ENCODE results near the gene EPHA3.
A peak's percentile ranks its signal among the peaks of the same experiment; 100 is the strongest.

EPHA3 gene

DNA sequence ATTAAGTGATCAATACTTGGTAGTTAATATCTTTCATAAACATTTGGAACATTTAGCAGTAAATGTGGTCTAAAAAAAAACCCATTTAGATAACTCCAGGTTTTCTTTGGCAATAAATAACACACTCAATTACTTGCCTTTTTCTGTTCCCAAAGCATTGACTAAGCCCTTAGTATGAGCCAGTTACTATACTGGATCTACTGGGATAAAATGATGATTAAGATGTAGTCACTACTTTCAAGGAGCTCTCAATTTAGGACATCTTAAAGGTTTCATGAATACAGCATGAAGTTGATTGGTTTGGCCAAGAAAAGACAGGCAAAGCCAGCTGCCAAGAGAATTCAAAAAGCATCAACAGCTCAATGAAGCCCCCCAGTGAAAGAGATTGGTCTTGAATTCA is 250.9 kb downstream of the EPHA3 start:
- no peak for FAIRE-seq
- no peak for DNase-seq (ENCODE audit: low spot score)

DNA sequence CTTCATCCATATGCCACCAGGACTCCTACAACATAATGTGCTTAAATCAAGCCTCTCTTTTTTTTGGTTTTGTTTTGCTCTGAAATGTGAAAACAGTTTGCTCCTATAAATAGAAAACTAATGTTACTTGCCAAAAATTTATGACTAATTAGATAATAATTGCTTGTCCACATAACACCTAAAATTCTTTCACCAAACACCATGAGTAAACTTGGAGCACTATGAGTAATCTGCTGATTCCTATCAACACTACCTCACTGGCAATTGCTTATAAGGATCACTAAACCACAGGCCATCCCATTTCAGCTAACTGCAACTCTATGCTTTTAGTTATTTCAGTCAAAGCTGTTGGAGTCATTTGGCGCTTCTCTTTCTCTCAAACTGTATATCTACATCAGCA is 252.7 kb downstream of the EPHA3 start:
- DNase-seq (ENCODE audit: low spot score) (no peak), FAIRE-seq (no peak)

DNA sequence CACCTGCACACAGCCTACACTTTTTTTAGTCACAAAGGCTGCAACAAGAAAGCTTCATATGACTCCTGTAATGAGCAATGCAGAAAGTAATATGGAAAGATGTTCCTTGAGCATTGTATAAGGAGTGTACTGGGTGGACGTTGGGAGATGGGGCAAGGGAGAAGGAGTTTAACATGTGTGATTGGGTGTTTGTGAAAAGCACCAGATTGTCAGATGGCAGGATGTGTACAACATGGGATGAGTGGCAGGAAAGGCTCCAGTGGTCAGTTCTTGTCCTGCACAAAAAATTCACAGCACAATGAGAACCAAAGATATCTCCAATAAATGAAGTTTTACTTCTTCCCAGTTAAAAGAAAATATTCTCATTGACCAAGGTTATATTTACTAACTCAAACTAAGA is 255.1 kb downstream of the EPHA3 start:
- DNase-seq (ENCODE audit: low spot score) (no peak), FAIRE-seq (no peak)

DNA sequence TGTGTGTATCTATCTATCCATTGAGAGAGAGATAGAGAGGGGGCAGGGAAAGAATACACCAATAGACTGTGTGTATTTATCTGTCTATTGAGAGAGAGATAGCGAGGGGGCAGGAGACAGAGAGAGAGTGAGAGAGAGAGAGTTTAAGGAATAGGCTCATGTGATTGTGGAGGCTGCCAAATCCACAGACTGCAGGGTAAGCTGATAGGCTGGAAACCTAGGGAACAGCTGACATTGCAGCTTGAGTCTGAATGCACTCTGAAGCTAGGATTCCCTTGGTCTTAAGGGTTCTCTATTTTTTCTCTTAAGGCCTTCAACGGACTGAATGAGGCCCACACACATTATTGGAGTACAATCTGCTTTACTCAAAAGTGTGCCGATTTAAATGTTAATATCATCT is 255.8 kb downstream of the EPHA3 start:
- no peak for FAIRE-seq
- no peak for DNase-seq (ENCODE audit: low spot score)

DNA sequence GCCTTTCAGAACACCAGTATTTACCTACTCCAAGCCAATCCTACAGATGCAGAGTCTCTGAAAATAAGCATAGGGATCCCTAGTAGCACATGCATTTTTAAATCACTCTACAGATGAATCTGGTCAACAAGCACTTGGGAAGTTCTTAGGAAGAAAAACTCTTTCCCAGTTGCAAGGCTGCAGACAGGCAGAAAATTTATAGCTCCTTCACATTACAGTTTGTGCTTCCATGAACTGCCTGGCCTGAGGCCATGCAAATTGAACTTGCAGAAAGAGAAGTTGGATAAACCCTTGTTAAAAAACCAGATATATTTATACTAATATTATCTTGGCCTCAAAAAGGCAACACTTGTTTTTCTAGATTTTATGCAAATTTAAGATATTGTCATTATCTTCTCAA is 256.9 kb downstream of the EPHA3 start:
- DNase-seq (ENCODE audit: low spot score) (no peak), FAIRE-seq (no peak)

DNA sequence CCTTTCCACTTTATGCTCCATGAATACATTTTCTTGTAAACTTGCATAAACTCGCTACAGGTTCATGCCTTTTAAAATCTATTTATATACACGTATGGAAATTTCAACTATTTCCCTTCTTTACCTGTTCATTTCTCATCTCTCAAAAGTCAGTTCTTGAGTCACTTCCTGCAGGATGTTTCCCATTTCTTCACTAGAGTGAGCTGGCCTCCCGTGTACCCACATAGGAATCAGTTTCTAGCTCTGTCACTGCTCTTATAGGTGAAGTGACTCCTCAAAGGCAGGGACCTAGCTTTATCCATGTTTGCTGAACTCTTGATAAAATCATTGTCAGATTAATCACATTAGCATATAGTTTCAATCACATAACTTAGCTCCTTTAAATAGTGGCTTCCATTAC is 259.7 kb downstream of the EPHA3 start:
- DNase-seq (ENCODE audit: low spot score) (no peak), FAIRE-seq (no peak)

DNA sequence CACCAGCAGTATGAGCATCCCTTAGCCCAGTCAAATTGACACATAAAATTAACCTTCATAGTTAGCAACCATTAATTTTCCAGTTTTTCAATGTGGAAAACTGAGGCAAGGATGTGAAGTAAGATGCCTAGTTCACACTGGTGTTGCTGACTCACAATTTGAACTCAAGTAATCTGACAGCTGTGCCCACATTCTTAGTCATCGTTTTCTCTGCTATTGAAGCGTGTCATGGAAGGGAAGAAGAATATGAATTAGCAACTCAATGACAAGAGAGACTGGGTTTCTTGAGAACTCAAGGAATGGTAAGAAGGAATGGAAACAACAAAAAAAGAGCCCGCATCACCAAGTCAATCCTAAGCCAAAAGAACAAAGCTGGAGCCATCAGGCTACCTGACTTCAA is 261.4 kb downstream of the EPHA3 start:
- DNase-seq (ENCODE audit: low spot score) (peak; percentile 17), FAIRE-seq (no peak)

DNA sequence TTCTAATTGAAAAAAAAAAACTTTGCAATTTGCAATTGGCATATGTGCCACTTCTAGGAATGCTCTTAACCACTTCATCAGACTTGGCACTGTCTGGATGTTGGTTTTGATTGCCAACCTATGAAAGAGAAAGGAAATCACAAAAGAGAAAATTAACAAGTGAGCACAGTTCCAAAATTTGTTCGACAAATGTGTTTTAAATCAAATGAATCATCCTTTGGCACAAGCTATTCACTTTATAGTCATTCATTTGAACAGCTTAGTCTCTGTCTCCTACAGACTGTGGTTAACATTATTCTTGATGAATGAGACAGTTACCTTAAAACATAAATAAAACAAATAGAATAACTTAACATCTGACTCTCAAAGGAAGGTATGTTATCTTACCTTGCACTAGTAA is 265.0 kb downstream of the EPHA3 start:
- DNase-seq (ENCODE audit: low spot score) (no peak), FAIRE-seq (no peak)

DNA sequence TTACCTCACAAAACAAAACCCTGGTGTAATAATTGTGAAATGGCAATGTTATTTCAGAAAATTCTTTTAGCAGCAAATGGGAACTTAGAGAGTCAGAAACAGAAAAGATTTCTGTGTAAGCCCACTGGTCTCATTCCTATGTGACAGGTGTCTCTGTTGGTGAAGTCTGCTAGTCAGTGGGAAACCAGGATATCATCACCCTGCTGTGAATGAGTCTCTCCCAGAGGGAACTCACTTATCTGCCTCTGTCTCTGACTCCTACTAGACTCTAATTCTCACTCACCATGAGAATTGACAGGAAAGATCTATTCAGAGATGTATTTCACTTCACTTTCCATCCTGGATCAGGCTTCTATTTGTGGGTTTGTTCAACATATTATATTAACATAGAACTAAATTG is 266.0 kb downstream of the EPHA3 start:
- DNase-seq (ENCODE audit: low spot score) (no peak), FAIRE-seq (no peak)

DNA sequence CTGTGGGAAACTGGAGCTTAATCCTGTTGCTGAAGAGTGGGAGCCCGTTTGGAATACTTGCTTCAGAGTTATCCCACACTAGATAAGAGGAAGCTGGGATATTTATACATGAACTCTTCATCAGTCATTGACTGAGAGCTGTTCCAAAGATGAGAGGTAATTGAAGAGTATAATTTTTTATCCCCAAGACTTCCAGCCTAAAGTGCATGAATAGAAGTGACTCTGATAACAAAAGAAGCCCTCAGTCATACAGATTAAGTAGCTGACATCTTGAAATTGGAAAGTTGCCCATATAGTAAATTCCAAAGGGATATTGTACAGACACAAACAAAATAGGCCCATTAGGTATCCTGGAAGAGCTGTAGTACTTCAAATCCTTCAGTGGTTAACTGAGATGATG is 268.0 kb downstream of the EPHA3 start:
- no peak for FAIRE-seq
- no peak for DNase-seq (ENCODE audit: low spot score)

DNA sequence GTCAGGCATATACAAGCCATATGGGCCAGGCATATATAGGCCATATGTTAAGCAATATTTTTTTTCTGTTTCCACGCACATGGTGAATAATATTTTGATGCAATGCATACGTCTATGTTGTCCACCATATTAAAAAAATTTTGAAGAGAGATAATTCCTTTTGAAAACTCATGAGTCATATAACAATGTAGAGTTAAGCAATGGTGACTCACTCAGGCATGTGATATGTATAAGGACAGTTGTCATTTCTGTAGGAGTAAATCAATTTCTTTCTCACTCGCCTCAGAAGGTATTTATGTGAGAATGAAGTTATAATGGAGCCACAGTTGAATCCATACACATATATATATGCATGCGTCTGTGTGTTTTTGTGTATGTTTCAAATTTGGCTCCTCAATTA is 272.6 kb downstream of the EPHA3 start:
- DNase-seq (ENCODE audit: low spot score) (no peak), FAIRE-seq (no peak)

DNA sequence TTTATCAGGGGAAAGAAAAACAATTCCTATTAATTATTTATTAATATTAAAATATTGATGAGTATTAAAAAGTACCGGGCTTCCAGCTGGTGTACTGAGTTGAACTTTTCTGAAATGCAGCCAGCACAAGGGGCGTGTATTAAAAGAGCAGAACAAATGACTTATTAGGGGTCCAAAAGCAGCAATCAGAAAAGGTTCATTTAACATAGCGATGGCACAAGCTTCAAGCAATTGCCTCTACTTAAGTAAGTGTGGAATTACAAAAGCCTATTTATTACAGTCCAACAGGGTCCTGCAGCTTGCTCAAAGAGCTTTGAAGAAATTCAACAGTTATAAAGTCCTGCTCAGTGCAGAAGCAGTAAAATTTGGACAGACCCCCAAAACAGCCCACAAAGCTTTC is 285.6 kb downstream of the EPHA3 start:
- DNase-seq (ENCODE audit: low spot score) (no peak), FAIRE-seq (no peak)

DNA sequence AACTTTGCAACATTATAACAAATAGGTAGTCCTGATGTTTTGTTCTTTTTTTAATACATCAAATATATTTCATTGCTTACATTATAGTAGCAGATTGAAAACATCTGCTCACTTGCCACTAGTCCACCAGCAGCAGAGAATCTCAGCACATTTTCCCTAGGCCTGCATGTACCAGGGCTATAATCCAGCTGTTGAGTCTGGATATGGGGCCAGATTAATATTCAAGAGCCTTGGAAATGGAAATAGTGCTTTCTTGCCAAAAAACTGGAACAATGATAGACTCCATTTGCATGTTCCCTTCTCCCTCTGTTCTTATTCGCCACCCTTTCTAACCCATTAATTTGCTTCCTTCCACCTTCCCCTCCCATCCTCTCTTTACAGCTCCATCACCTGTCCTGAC is 288.0 kb downstream of the EPHA3 start:
- DNase-seq (ENCODE audit: low spot score) (no peak), FAIRE-seq (no peak)

DNA sequence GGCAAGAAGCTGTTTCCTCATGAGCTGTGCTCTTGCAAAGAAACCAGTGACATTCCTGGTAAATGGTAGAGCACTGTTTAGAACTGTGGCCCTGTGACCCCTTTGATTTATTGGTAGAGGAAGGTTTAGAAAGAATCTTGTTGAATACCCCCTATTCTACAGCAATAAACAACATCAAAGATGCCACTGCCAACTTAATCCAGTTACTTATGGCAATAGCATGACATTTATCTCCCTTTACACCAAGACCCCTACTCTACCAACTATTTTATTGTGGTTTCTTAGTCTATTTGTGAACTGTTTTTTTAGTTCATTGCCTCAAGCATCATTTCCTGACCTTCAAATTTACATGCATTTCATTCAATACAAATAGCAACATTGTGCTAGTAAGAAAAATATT is 288.6 kb downstream of the EPHA3 start:
- FAIRE-seq (no peak), DNase-seq (ENCODE audit: low spot score) (no peak)

DNA sequence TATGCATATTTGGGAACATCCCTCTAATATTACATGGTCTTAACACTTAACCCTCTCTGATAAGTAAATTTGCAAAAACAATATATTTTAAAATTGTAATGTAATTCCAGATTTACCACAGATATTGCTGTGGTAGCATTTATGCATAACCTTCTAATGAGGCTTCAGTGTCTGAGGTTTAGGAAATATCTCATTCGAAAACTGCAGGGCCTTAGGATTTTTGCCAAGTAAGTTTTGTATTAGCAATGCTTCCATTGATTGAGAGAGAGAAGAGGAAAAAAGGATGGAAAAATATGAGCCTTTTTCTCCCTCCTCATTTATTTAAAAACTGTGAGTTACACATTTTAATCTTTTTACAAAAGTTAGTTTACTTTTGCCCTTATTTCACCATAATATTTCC is 294.6 kb downstream of the EPHA3 start:
- no peak for FAIRE-seq
- DNase-seq (ENCODE audit: low spot score): no peak

DNA sequence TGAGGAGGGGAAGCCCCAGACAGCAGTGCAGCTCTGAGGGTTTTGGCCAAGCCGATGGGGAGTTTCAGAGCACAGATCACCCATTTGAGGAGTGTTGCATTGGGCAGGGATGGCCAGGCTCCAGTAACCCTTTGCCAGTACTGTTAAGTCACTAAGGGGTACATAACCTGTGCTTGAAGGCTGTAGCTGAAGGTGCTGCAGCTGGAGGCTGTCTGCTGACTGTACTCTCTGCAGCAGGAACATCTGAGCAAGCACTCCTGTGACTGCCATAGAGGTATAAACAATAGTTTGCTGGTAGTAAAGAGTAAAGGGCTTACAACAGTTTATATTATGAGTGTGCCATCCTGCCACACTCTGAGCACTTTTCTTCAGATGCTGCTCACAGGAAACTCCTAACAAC is 297.8 kb downstream of the EPHA3 start:
- no peak for FAIRE-seq
- no peak for DNase-seq (ENCODE audit: low spot score)

DNA sequence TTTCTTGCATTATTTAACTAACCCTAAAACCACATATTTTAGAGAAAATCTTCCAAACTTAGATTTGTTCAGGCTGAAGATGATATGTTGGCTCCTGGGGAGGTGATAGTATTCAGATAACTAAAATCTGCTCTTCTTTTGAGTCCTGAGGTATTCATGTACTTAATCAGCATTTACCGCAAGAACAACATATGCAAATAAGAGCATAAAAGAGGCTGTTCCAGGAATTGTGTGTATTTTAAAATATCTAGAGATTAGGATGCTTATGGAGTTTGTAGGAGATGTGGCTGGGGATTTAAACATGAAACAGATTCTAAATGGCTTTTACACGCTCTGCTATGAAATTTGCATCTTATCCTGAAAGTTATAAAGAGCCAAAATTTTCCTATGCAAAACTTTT is 298.2 kb downstream of the EPHA3 start:
- DNase-seq (ENCODE audit: low spot score) (no peak), FAIRE-seq (no peak)

DNA sequence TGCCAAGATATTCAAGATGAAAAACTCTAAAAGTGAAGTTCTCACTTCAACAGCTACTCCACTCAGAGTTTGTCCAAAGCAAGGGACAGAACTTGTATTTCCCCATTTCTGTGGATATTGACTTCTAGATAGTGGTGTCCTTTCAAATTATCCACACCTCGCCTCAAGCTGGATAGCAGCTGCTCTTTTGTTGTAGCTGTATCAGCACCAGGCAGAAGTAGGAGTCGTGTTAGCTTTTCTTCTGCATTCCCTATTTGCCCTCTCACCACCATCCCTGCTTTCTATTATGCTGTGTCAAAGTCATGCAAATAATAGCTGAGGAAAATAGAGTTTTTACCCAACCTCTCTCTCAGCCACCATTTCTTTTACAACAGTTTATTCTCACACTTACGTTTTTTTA is 303.8 kb downstream of the EPHA3 start:
- DNase-seq (ENCODE audit: low spot score) (no peak), FAIRE-seq (no peak)

DNA sequence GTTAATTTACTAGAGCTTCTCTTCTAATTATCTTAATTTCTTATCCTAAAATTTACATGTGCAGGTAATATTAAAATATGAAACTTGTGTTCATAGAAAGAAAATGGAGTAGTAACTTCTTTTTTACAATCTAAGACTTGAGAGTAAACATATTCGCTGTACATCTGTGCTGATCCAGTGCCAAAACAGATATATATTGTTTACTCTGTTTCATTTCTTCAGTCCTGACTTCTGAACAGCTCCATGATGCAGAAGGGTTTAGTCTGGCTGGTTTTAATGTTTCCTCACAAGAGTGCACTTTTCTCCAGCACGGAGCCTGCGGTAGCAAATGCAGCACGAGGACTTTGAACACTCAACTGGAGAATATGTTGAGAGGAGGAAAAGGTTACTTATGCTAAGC is 306.8 kb downstream of the EPHA3 start:
- FAIRE-seq: no peak
- no peak for DNase-seq (ENCODE audit: low spot score)

DNA sequence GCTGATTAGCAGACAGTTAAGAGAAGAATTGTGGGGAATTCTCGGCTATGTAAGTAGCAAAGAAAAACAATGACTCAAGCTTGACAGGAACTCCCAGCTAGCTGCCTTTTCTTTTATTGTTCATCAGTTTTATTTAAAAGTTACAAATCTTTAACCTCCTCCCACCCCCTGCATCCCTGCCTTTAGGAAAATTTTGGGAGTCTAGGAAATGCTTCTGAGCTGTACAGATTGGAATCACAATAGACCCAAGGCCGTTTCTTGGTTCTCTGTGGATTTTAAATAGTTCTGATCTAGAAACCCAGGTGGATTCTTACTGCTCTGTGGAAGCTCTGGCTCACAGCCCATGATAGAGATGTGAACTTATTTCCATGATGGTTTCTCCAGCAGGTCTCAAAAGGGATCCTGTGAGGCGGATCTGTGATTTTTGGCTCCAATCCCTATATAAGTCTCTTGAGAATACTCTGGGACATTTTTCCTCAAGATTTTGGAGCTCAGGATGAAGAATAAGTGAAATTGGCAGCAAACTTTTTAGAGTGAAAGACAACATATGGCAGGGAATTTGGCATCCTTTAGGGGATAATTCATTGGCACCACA is 312.3 kb downstream of the EPHA3 start:
- FAIRE-seq (no peak), DNase-seq (ENCODE audit: low spot score) (no peak)

DNA sequence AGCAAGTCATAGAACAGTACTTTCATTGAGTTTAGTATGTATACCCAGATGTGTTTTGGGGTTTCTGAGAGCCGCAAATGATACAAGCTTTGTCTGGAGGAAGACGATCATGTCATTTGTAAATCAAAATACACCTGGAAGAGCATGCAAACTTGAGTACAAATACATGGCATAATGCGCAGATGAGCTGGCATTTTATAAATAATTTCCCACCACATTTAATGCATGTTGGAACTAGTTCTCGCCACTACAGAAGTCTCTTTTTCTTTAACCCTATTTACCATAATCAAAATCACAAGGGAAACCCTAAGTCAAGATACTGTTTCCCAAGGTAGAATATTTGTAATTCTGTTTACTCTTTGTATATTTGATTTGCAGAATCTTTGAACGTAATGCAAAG is 318.6 kb downstream of the EPHA3 start:
- DNase-seq (ENCODE audit: low spot score) (no peak), FAIRE-seq (no peak)

DNA sequence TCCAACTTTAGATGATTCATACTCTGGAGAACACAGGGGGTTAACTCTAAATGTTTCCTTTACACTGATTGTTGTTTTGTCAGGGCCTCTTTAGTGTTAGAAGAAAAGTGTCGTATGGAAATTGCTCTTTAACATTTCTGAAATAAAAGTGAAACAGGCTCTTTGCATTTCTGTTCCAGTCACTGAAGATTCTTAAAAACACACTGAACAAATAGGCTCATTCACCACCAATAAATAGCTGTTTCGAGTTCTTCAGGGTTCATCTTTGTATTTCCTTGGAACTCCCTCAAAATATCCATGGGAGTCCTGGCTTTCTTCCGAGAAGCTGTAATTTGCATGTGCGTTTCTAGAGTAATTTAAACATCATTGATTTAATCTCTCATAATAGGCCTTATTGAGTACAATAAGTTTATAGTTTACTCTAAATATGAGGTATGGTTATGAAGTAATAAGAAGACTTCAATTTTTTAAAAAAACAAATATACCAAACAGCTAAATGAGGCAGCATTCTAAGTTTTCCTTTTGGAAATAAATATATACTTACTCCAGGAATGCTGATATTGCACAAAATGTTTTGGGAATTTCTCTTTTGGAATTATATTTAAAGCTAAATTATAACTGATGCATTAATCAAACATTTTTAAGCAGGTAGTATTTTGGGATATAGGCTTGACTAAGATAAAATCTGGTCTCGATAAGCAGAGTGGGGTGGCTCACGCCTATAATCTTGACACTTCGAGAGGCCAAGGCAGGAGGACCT is 327.4 kb downstream of the EPHA3 start:
- FAIRE-seq (no peak), DNase-seq (ENCODE audit: low spot score) (no peak)

DNA sequence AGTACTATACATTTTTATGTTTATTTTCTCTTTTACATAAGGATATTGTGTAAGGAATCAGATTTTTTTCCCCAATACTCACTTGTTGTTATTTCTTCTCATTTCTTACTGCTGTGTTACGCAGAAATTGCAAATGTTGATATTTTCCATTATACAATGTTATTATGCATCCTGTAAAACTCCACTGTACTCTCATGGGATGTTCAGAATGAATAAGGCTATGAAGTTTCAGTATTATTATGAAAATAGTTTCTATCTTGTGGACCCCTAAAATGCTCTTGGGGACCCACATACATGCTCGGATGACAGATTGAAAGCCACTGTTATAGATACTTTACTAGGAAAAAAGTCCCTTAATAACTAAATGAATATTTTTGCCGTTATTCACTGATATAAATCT is 329.4 kb downstream of the EPHA3 start:
- DNase-seq (ENCODE audit: low spot score) (no peak), FAIRE-seq (no peak)

DNA sequence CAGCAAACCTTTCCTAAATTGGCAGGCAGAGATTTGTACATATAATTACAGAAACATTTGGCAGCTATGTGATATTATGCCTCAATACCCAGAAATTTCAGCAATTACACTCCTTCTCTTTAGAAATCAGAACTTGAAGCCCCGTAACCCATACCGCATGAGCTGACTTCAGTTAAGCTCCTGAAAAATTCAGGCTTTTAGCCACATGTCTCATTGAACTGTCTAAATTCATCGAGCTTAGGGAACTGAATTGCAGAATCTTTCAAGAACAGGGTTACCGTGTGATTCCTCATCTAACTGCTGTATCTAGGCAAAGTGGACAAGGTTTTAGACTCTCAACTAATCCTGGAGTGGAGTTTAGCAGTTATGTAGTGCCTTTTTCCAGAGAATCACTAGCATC is 333.0 kb downstream of the EPHA3 start:
- no peak for FAIRE-seq
- no peak for DNase-seq (ENCODE audit: low spot score)
